HG02763 (cell line): ENCODE measurements around the gene GGTA1.

Source experiments
- ATAC-seq: cut with Tn5 transposase; IDR thresholded peaks from one replicate; pipeline ENCODE4 v1.9.1; 2021; ENCODE audit warnings: mild to moderate bottlenecking, moderate library complexity; ENCODE audit not compliant: unreplicated experiment

The GGTA1 gene

GRCh38 chr9:121411993-121412392 is 87.7 kb downstream of the GGTA1 start:
- no peak for ATAC-seq

DNA sequence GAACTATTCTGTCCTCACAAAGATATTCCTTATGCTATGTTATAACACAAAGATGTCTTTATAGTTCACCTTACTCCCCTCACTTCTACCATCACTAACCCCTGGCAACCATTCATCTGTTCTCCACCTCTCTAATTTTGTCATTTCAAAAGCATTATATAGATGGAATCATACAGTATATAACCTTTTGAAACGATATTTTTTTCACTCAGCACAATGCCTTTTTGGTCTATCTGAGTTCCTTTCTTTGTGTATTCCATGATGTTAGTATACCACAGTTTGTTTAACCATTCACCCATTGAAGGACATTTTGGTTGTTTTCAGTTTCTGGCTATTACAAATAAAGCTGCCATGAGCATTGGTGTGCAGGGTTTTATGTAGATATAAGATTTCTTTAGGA is 93.7 kb downstream of the GGTA1 start:
- no peak for ATAC-seq
